ENCODE measurements around the gene PERP.
"Not testable (repeated sequence)": the region's sequence is repeated elsewhere in the genome, so short reads cannot be mapped to it uniquely, and the experiment has no call there.

The PERP gene

DNA sequence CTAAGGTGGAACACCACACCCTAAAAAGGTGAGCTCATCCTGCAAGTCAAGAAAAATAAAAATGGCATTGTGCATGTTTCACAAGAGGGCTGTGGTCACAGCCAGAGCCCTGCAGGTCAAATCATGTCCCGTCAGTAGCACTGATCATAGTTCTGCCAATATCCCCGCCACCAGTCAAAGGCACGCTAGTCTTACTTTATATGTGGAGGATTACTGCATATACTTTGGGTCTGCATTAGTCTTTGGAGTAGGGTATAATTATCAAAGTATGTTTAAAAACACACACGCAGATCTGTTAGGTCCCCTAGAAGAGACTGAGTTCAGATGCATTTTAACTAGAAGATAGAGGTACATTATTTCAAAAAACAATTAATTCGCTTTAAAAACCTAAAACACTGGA is 1.8 kb downstream of the PERP start:
- no peak for DNase-seq (ENCODE audit: low read depth in 2 of 2)

DNA sequence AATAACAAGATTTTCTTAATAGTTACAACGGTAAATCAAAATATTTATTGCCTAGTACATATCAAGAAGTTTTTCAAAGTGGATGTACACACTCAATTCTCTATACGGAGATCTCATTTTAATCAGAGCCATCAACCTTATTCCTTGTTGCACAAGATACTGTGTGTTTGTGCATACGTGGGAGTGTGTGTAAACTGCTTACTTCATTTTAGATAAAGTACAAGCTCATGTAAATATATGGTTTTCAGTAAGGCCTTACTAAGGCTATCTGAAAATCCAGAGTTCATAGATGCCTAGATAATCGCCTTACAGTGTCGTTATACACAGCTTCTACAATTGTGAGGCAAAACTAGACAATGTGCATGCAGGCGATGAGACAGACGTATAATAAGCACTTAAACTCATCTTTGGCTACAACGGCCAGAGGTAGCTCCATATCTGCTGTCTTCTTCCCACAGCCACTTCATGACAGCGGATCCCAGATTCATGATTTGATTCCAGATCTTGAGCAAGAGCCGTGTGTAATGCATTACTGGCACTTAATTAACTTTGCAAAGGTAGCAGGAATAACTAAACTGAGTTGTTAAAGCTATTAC is 2.5 kb downstream of the PERP start:
- DNase-seq (ENCODE audit: low read depth in 2 of 2) = no peak

DNA sequence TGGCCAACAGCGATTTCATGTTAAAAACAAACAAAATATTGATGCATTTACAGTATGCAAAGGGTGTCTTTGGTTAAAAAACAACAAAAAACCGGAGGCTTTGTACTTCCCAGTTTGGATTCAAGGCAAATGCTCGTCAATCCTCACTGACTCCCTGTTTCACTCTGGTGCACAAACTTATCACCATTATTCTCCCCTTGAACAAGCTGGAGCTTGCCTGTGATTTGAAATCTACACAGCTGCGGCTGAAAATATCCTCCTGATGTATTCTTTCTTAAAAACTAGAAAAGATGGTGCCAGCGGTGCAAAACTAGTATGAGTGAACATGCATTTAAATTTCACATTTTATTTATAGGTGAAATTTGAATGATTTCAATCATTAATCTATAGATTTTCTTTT is 3.3 kb downstream of the PERP start:
- DNase-seq (ENCODE audit: low read depth in 2 of 2) = no peak

DNA sequence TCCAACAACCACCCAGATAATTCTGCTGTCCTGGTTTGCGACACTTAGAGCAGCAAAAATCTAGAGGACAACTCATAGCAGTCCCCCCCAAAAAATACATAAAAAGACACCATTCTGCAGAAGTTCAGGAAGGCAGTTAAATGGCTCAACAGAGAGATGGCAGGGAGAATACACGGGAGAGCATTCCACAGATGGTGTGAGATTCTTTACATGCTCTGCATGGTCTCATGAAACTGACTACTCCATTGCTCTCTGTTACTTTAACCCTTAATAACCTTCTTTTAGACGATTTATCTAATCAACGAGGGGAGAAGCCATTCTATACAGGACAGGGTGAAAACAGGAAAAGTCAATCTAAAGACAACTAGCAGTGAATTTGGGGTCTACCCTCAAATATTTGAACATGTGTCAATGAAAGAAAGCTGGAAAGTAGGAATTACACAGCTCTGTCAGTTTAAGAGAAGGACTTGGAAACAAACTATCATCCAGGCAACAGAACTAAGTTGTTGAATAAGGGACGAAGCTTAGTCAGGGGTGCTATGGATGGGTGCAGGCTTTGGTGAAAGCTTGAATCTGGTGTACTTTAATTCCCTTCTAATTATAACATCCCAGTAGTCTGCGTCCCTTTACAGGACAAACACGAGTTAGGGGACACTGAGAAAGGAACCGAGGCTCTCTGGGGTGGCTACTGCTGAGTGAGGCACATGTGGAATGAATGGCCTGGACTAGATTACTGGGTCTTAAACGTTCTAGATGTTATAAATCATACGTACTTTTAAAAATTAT is 5.1 kb downstream of the PERP start:
- DNase-seq (ENCODE audit: low read depth in 2 of 2) = no peak

DNA sequence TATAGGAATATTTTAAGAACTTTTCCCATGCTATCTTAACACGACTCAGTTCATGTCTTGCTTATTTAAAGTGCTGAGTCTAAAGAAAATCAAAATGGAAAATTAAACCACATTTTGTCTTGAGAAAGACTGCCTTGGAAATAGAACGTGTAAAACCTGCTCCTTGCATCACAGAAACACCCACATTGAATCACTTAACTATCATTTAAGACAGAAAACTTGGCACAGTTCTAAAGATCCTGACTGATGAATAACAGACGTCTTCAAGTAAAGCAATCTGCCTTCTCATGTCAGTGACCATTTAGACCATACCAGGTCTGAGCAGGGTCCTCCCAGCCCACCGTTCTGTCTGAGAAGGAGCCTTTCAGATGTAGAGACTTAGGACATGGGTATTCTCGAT is 7.4 kb downstream of the PERP start:
- no peak for DNase-seq (ENCODE audit: low read depth in 2 of 2)

DNA sequence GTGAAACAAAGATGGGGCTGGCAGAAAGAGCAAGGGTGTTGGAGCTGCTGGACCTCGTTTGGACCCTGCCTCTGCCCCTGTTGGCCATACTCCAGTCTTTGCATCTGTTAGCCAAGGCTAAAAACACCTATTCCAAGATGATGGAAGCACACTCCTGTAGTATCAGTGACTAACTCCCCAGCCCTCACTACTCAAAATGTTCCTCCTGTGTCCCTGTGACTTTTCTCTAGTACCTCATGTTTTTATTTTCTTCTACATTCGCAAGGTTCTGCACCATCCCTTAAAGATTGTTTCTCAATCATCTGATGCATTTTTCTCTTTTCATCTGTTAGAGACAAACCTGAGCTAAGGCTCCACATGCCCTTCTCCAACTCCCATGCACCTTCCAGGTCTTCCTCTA is 8.9 kb downstream of the PERP start:
- DNase-seq (ENCODE audit: low read depth in 2 of 2) = no peak

DNA sequence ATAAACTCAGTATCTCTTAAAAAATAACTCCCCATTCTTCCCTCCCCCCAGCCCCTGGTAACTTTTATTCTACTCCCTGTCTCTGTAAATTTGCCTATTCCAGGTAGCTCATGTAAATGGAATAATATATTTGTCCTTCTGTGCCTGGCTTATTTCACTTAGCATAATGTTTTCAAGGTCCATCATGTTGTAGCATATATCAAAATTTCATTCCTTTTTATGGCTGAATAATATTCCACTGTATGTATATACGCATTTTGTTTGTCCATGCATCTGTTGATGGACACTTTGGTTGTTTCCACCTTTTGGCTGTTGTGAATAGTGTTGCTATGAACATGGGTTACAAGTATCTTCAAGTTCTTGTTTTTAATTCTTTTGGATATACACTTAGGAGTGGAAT is 13.0 kb downstream of the PERP start:
- DNase-seq (ENCODE audit: low read depth in 2 of 2) = no peak

DNA sequence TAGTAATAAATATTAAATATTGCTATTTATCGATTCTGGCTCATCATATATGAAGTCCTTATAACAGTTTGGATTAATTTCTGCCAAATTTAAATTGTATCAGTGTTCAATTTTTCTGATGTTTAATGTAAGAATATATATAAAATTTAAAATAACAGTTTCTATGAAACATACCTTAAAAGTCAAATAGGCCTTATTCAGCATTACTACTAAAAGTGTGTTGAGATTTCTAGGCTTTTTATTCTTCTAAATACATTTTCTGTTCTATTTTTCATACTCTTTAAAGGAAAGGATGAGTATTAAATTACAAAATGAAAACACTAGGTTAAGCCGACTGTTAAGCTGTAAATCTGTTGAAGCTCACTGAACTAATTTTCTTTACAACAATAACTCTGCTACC is 13.6 kb downstream of the PERP start:
- DNase-seq (ENCODE audit: low read depth in 2 of 2) = no peak

DNA sequence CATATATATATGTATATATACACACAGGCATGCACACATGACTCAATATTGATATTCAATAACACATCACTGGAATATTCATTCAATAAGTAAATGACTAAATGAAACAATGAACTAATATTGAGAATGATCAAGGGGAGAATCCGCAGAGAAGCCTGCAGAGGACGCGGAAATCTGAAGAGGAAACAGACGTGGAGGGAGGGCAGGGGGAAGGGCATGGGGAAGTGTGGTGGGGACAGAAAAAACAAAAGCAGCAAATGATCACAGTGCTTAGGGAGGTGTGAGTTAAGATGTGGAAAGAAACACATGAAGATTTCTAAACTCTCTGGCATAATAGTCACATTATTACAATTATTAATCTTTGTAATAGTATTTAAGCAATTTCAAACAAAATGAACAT is 14.5 kb downstream of the PERP start:
- no peak for DNase-seq (ENCODE audit: low read depth in 2 of 2)

DNA sequence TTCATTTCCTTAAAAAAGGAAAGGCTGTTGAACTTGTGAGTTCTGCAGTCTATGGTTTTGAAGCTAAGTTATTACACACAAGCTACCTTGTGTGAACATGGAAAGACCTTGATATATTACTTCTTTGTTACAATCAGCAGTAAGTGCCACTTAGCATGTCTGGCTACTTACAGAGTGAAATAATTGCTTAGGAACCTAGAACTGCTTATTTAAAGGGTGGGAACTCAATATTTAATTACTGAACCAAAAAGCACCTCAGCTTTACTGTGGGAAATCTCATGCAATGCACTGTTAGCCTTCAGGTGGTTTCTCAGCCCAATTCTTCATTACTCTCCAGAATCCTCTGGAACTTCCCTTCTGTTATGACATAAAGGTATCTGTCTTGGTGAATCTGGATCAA is 17.9 kb downstream of the PERP start:
- no peak for DNase-seq (ENCODE audit: low read depth in 2 of 2)

DNA sequence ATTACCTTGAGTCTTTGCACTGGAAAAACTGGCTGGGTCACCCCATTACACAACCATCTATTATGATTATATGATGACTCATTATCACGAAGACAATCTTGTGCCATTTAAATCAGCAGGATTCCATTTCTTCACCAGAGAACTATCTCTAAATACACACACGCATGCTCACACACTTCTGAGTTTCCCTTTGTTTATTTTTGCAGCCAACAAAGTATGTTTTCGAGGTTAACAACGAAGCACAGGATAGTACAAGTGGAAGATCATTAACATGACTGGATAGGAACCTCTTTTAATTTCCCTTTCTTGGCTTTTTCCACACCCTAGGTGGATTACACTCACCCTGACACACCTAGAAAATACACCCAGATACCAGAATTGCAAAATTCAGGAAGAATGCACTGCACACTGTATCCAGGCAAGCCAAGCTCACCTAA is 18.9 kb downstream of the PERP start:
- DNase-seq (ENCODE audit: low read depth in 2 of 2) = no peak

DNA sequence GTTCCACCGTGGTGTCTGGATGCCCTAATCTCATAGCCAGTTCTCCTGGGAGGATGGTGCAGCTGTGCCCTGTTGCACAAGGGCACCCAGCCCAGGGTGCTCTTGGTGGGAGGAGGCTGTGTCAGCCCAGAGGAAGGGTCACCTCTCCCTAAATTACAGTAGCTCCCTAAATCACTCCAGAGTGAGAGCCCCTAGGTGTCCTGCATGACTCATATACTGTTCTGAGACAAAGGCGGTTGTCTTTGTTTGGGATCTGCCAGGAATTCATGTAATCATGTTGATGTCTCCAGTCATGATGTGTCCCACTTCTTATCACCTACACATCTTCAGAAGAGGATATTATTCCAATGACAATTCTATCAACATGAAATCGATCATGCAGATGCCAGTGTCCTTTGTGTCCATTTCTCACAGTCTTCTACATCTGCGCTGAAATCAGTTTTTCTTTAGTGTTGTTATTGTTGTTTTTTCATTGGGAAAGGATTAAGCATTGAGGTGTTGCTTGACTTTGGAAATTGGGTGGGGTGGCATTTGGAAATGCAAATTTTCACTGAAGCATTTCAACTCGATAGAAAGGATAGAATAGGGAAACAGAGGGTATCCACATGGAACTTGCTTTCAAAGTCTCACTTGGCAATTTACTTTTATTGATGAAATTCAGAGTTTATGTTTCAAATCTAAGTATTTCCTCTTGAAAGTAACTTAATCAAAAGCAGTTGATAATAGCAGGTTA is 19.5 kb downstream of the PERP start:
- no peak for DNase-seq (ENCODE audit: low read depth in 2 of 2)

DNA sequence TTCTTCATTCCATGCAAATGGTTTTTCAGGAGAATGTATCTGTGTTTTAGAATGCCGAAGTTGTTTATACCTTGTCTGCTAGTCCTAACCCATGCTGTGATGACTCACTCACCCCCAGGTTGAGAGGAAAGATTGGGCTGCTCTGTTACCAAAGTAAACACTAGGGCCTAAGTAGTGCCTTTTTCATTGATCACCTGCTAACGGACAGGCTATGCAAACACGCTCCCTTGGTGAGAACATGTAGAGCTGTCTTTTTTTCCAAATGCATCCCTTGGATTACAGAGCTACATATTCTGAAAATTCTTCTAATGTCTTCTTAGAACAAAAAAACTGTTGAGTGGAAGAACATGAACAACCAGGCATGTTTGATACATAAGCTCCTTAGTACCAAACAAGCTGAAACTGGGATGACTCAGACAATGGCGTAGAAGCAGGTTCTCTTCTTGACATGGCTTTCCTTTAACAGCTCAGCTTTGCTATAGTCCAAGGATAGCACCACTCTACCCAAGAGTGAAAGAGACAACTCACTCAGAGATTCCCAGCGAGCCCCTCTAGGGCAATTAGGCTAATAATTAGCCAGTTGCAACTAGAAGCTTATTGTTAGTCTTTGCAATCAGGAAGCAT is 20.5 kb downstream of the PERP start:
- no peak for DNase-seq (ENCODE audit: low read depth in 2 of 2)

DNA sequence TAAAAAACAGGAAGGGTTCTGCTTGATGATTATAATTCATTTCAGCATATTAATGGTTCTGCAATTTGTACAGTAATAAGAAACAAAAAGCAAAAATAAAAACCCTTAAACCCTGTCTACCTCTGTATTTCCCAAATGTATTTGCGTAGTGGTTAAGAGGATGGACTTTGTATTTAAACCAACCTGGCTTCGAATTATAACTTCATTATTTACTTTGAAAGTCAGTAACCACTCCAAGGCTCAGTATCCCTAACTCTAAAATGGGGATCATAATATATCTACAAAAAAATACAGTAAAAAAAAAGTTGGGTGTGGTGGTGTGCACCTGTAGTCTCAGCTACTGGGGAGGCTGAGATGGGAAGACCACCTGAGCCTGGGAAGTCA is 21.4 kb downstream of the PERP start:
- no peak for DNase-seq (ENCODE audit: low read depth in 2 of 2)

DNA sequence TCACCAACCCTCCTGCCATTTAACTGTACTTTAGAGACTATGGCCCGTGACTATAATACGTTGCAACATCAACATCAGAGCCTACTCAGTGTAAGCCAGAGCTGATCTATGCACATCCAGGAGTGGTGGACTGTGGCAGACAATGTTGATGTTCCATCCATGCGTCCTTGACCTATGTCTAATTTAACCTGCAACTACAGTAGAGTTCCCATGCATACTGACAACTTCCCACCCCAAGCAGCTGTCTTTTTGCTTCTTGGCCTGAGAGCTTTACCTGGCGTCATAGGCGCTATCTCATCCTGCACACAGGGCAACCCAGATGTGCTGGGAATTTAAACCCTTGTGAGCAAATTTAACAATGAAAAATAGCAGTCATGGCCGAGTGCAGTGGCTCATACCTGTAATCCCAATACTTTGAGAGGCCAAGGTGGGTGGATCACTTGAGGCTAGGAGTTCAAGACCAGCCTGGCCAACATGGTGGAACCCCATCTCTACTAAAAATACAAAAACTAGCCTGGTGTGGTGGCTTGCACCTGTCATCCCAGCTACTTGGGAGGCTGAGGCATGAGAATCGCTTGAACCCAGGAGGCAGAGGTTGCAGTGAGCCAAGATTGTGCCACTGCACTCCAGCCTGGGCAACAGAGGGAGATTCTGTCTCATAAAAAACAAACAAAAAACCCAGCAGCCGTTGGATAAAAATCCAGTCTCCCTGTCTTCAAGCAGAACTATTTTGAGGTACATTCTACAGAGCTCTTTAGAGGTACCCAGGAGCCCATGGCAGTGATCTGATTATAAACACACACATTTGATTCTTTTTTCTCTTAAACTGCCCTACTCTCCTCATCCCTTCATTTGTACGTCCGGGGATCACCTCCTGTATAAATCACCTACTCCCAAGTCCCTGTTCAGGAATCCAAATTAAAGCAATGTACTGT is 22.0 kb downstream of the PERP start:
- no peak for DNase-seq (ENCODE audit: low read depth in 2 of 2)

DNA sequence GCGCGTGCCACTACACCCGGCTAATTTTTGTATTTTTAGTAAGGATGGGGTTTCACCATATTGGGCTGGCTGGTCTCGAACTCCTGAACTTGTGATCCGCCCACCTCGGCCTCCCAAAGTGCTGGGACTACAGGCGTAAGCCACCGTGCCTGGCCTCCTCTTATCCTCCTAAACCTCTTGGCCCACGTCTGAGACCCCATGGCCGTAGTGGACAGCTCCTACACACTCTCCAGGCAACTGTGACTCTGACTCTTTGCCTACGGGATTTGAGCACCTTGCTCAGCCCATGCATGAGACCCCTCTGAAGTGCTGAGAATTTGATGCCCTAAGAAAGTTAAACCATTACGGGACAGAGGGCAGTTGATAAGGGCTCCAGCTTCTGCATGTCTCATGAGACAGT is 25.0 kb downstream of the PERP start:
- no peak for DNase-seq (ENCODE audit: low read depth in 2 of 2)

DNA sequence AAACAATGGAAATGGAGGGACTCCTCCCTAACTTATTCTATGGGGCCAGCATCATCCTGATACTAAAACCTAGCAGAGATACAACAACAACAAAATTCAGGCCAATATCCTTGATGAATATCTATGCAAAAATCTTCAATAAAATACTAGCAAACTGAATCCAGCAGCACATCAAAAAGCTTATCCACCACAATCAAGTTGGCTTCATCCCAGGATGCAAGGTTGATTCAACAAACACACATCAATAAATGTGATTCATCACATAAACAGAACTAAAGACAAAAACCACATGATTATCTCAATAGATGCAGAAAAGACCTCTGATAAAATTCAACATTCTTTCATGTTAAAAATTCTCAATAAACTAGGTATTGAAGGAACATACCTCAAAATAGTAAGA is 27.7 kb downstream of the PERP start:
- DNase-seq (ENCODE audit: low read depth in 2 of 2) = not testable (repeated sequence)

DNA sequence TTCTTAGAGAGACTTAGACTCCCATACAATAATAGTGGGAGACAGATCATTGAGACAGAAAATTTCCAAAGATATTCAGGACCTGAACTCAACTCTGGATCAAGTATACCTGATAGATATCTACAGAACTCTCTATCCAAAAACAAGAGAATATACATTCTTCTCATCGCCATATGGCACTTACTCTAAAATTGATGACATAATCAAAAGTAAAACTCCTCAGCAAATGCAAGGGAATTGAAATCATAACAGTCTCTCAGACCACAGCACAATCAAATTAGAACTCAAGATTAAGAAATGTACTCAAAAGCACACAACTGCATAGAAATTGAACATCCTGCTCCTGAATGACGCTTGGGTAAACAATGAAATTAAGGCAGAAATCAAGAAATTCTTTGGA is 28.7 kb downstream of the PERP start:
- DNase-seq (ENCODE audit: low read depth in 2 of 2) = no peak

DNA sequence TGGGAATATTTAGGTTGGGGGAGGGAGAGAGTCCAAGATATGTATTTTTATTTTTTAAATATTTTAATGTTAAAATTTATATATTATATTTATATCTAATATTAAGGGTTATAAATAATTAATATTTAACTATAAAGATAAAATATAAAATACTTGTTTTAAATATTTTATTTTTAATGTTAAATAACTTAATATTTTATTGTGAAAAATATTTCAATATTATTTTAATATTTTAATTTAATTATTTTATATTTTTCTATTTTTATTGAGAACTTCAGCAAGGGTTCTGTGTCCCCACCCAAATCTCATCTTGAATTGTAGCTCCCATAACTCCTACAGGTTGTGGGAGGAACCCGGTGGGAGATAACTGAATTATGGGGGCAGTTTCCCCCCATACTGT is 34.0 kb downstream of the PERP start:
- no peak for DNase-seq (ENCODE audit: low read depth in 2 of 2)

DNA sequence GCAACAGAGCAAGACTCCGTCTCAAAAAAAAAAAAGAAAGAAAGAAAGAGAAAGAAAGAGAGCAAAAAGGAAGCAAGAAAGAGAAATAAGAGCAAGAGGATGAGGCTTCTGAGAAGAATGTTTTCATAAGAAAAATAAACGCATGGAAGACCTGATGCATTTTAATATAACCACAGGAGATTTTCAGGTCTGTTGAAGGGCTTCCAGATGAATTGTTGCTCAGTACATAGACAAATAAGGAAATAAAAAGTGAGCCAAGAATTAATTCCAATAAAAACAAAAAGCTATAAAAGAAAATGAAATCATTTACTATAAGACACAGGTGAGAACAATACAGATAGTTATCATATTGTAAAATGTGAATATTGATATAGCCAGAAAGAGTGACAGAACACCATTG is 43.5 kb downstream of the PERP start:
- DNase-seq (ENCODE audit: low read depth in 2 of 2) = no peak

DNA sequence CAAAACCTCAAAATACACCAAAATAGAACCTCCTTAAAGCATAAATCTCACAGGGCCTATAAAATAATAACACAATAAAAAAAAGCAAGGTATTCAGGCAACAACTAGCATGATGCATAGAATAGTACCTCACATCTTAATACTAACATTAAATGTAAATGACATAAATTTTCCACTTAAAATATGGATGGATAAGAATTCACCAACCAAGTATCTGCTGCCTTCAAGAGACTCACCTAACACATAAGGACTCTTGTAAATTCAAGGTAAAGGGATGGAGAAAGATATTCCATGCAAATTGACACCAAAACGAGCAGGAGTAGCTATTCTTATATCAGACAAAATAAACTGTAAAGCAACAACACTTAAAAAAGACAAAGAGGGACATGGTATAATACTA is 52.2 kb downstream of the PERP start:
- DNase-seq (ENCODE audit: low read depth in 2 of 2) = no peak

DNA sequence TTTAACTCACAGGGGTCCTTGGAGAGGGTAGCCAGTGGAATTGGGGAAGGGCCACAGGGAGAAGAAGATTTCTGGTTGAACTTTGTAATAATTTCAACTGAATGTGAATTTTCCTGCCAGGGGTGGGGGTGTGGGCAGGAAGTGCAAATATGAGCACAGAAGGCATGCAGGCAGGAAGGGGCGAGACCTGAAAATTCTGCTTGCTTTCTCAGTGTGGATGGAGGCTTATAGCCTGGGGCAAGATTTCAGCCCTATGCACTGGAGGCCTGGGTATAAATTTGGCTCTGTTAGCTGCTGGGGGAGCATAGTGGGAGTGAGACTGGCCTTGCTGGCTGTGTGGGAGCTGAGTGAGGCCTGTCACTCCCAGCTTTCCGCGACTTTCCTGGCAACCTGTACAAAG is 54.4 kb downstream of the PERP start:
- DNase-seq (ENCODE audit: low read depth in 2 of 2) = no peak
